OCI-LY7 (cell line): ENCODE data around the gene TRAF4. TPM values are rescaled to one million over a fixed set of nuclear protein-coding genes. Genes with fewer than 3 reads are reported as not detected.

ENCODE experiments used
- BruUV-seq: library from RNA; stranded (reverse); fragments of 400-500 nt; replicated peaks from 2 replicates; lab custom pipeline; 2021; lab: Mats Ljungman, UMichigan
- CTCF ChIA-PET: fragments of 300-600 bp; sonication (Branson Sonifier 250); formaldehyde crosslinking; loops from one replicate; lab custom pipeline; 2022; ENCODE audit warnings: antibody characterized with exemption; ENCODE audit not compliant: unreplicated experiment; lab: Charles Lee
- POLR2A ChIA-PET: fragments of 300-600 bp; sonication (Branson Sonifier 250); formaldehyde crosslinking; loops from one replicate; lab custom pipeline; 2022; ENCODE audit warnings: antibody characterized with exemption; lab: Charles Lee
- DNase-seq: peaks from one replicate; pipeline ENCODE4 v3.0.0-alpha.2; 2015; ENCODE audit warnings: low spot score
- H2AFZ ChIP-seq: fragments of 200-600 bp; sonication (generic), shearing (Covaris generic); 2 replicates; pipeline ENCODE4 v1.6.1; 2014; ENCODE audit warnings: mild to moderate bottlenecking, antibody characterized with exemption, low read length, moderate library complexity
- H3K27ac ChIP-seq: fragments of 200-600 bp; sonication (generic); 2 replicates; pipeline ENCODE4 v1.5.1; 2014; ENCODE audit warnings: mixed run types, low read depth, mild to moderate bottlenecking, moderate library complexity, low read length, inconsistent platforms; ENCODE audit not compliant: poor library complexity, severe bottlenecking
- H3K36me3 ChIP-seq: fragments of 200-600 bp; sonication (generic); 2 replicates; pipeline ENCODE4 v1.6.1; 2014; ENCODE audit warnings: mild to moderate bottlenecking, antibody characterized with exemption, low read length, moderate library complexity, mixed read lengths; ENCODE audit not compliant: insufficient read depth
- H3K4me1 ChIP-seq: fragments of 200-600 bp; sonication (generic); 2 replicates; pipeline ENCODE4 v1.5.1; 2014; ENCODE audit warnings: mild to moderate bottlenecking, low read length; ENCODE audit not compliant: insufficient read depth, poor library complexity, severe bottlenecking
- H3K4me2 ChIP-seq: fragments of 200-600 bp; sonication (generic); 2 replicates; pipeline ENCODE4 v1.6.1; 2014; ENCODE audit warnings: mild to moderate bottlenecking, low read length
- H3K4me3 ChIP-seq: fragments of 200-600 bp; sonication (generic); 2 replicates; pipeline ENCODE4 v1.5.1; 2014; ENCODE audit warnings: mild to moderate bottlenecking, low read depth, low read length; ENCODE audit not compliant: poor library complexity, severe bottlenecking
- H3K79me2 ChIP-seq: fragments of 200-600 bp; sonication (generic); 2 replicates; pipeline ENCODE4 v1.6.1; 2016; ENCODE audit warnings: low read depth, mild to moderate bottlenecking, low read length, moderate library complexity, mixed read lengths; ENCODE audit not compliant: insufficient read depth
- H3K9me2 ChIP-seq: fragments of 200-600 bp; sonication (generic); 2 replicates; pipeline ENCODE4 v1.6.1; 2016; ENCODE audit warnings: mild to moderate bottlenecking, low read length, mixed read lengths; ENCODE audit not compliant: insufficient read depth
- H3K9me3 ChIP-seq: fragments of 200-600 bp; sonication (generic); 2 replicates; pipeline ENCODE4 v1.6.1; 2014; ENCODE audit warnings: mild to moderate bottlenecking, mixed run types, low read length, mixed read lengths
- H4K20me1 ChIP-seq: fragments of 200-600 bp; sonication (generic); 2 replicates; pipeline ENCODE4 v1.6.1; 2014; ENCODE audit warnings: mild to moderate bottlenecking, antibody characterized with exemption, low read length, moderate library complexity, mixed read lengths; ENCODE audit not compliant: insufficient read depth
- EZH2phosphoT487 ChIP-seq: fragments of 200-600 bp; sonication (generic); IDR thresholded peaks from 2 replicates; pipeline ENCODE4 v1.6.1; 2018; ENCODE audit warnings: low read depth, borderline replicate concordance, mild to moderate bottlenecking, mixed run types, antibody characterized with exemption, low read length, moderate library complexity, mixed read lengths
- intact Hi-C: fragments of 100-400 bp; cut with micrococcal nuclease; formaldehyde crosslinking; loops from one replicate; pipeline ENCODE4 v1.10.0; 2022; ENCODE audit not compliant: unreplicated experiment
- total RNA-seq, 2 experiments: library from RNA; depleted of rRNA in 1 of 2; stranded (reverse); fragments of >200 nt in 1 of 2; shearing (Covaris generic) in 1 of 2; gene quantifications; 2 replicates each; pipeline ENCODE4 v1.2.3, GENCODE V29; 2014 to 2022
- TF ChIP-seq, protein P1 (sequence below): fragments of 200-600 bp; sonication (generic); conservative IDR thresholded peaks from 2 replicates; pipeline ENCODE4 v1.5.1; 2014; ENCODE audit warnings: mild to moderate bottlenecking, antibody characterized with exemption, low read length, moderate library complexity, mixed read lengths

The TRAF4 gene
- total RNA-seq, 2 experiments from 2014 or later, result 105 to 123 TPM

- ChIA-PET CTCF (interaction anchor here (0.6 kb wide), 1 partner anchor 11 kb away, joined by 6 read pairs; no protein-coding TSS in a partner anchor), POLR2A (interaction anchor here (2.2 kb wide), 1 partner anchor 29 kb away, joined by 6 read pairs; no protein-coding TSS in a partner anchor)
- no peak for TF ChIP-seq EZH2phosphoT487
- TF ChIP-seq, protein P1, sequence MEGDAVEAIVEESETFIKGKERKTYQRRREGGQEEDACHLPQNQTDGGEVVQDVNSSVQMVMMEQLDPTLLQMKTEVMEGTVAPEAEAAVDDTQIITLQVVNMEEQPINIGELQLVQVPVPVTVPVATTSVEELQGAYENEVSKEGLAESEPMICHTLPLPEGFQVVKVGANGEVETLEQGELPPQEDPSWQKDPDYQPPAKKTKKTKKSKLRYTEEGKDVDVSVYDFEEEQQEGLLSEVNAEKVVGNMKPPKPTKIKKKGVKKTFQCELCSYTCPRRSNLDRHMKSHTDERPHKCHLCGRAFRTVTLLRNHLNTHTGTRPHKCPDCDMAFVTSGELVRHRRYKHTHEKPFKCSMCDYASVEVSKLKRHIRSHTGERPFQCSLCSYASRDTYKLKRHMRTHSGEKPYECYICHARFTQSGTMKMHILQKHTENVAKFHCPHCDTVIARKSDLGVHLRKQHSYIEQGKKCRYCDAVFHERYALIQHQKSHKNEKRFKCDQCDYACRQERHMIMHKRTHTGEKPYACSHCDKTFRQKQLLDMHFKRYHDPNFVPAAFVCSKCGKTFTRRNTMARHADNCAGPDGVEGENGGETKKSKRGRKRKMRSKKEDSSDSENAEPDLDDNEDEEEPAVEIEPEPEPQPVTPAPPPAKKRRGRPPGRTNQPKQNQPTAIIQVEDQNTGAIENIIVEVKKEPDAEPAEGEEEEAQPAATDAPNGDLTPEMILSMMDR, result no peak
- BruUV-seq, result no TSS peak
- H3K79me2 ChIP-seq, result no peaks in the 10 kb centered on the region
- no peaks in the 10 kb centered on the region for H3K4me1 ChIP-seq
- no peak overlapping the region for H2AFZ ChIP-seq
- H3K4me3 ChIP-seq, result no peak overlapping the region
- no peak overlapping the region for H3K4me2 ChIP-seq
- DNase-seq, result no peak
- H3K9me3 ChIP-seq, result no peaks in the 10 kb centered on the region
- intact Hi-C loops, result no loop called here
- H3K9me2 ChIP-seq, result no peaks in the 10 kb centered on the region
- peaks cover 36% of the 10 kb centered on the region for H3K36me3 ChIP-seq
- H3K27ac ChIP-seq, result no peak overlapping the region
- H4K20me1 ChIP-seq, result no peaks in the 10 kb centered on the region
These were observed 12.4 kb downstream of the TRAF4 start for GRCh38 chr17:28756049-28756804.

- no peaks in the 10 kb centered on the region for H3K4me1 ChIP-seq
- no peak overlapping the region for H2AFZ ChIP-seq
- no peaks in the 10 kb centered on the region for H3K79me2 ChIP-seq
- intact Hi-C loops, result no loop called here
- TF ChIP-seq, protein P1, result no peak
- TF ChIP-seq EZH2phosphoT487, result no peak
- H3K4me2 ChIP-seq, result no peak overlapping the region
- DNase-seq, result no peak
- H4K20me1 ChIP-seq, result no peaks in the 10 kb centered on the region
- ChIA-PET CTCF (no interaction called here), POLR2A (interaction anchor here (0.6 to 2.2 kb wide), 2 partner anchors 11 to 31 kb away, joined by 6 to 9 read pairs; no protein-coding TSS in a partner anchor)
- H3K27ac ChIP-seq, result no peak overlapping the region
- no TSS peak for BruUV-seq
- no peaks in the 10 kb centered on the region for H3K9me3 ChIP-seq
- peaks cover 27% of the 10 kb centered on the region for H3K36me3 ChIP-seq
- no peak overlapping the region for H3K4me3 ChIP-seq
- no peaks in the 10 kb centered on the region for H3K9me2 ChIP-seq
These were observed 14.8 kb downstream of the TRAF4 start for GRCh38 chr17:28758411-28759121.
